PC-9 (cell line): Measurements from ENCODE around the gene VPS13D.

ENCODE experiments used
- EZH2 ChIP-seq: fragments of 200-600 bp; sonication (generic); IDR thresholded peaks from 2 replicates; pipeline ENCODE4 v1.8.0; 2017; ENCODE audit warnings: antibody characterized with exemption, low read depth
- TF ChIP-seq, protein P1 (sequence below): fragments of 200-600 bp; sonication (generic); conservative IDR thresholded peaks from 2 replicates; pipeline ENCODE4 v1.6.1; 2017; ENCODE audit warnings: mixed run types, antibody characterized with exemption, mild to moderate bottlenecking, moderate library complexity

DNA sequence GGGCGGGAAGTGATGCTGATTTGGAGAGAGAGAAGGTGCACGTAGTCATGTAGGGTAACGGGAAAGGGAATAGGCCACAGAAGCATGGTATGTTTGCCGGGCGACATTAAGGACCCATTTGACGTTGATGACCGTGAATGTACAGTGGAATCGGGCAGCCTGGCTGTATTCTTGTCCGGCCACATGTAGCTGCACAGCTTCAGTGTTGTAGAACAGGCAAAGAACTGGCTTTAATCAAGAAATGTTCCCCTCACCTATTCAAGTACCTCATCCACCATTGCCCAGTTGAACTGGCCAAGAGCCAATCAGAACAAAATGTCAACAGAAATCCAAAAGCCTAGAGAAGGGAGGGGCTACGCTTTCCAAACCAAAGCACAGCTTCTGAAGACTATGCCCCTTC is 283.4 kb downstream of the VPS13D start:
- TF ChIP-seq, protein P1, sequence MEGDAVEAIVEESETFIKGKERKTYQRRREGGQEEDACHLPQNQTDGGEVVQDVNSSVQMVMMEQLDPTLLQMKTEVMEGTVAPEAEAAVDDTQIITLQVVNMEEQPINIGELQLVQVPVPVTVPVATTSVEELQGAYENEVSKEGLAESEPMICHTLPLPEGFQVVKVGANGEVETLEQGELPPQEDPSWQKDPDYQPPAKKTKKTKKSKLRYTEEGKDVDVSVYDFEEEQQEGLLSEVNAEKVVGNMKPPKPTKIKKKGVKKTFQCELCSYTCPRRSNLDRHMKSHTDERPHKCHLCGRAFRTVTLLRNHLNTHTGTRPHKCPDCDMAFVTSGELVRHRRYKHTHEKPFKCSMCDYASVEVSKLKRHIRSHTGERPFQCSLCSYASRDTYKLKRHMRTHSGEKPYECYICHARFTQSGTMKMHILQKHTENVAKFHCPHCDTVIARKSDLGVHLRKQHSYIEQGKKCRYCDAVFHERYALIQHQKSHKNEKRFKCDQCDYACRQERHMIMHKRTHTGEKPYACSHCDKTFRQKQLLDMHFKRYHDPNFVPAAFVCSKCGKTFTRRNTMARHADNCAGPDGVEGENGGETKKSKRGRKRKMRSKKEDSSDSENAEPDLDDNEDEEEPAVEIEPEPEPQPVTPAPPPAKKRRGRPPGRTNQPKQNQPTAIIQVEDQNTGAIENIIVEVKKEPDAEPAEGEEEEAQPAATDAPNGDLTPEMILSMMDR, result no peak
- TF ChIP-seq EZH2, result no peak
